GM10248 (cell line): Measurements from ENCODE around the gene GNS.
A peak's percentile ranks its signal among the peaks of the same experiment; 100 is the strongest.

Experiments used
- CTCF ChIA-PET: fragments of 300-600 bp; sonication (Branson Sonifier 250); formaldehyde crosslinking; extraction: SDS; loops from one replicate; lab custom pipeline; 2021; ENCODE audit warnings: antibody characterized with exemption; lab: Yijun Ruan, JAX
- POLR2A ChIA-PET: fragments of 350-650 bp; sonication (Branson Sonifier 250); formaldehyde crosslinking; extraction: SDS; loops from one replicate; lab custom pipeline; 2020; ENCODE audit warnings: antibody characterized with exemption; lab: Yijun Ruan, JAX
- DNase-seq: peaks from one replicate; pipeline ENCODE4 v3.0.0; 2012; ENCODE audit errors: extremely low spot score
- TF ChIP-seq, protein P1 (sequence below): IDR thresholded peaks from 2 replicates; pipeline ENCODE4 v1.5.1; 2012; ENCODE audit warnings: mild to moderate bottlenecking, low read depth; ENCODE audit errors: extremely low read depth, missing control alignments, control extremely low read depth

The GNS gene

DNA sequence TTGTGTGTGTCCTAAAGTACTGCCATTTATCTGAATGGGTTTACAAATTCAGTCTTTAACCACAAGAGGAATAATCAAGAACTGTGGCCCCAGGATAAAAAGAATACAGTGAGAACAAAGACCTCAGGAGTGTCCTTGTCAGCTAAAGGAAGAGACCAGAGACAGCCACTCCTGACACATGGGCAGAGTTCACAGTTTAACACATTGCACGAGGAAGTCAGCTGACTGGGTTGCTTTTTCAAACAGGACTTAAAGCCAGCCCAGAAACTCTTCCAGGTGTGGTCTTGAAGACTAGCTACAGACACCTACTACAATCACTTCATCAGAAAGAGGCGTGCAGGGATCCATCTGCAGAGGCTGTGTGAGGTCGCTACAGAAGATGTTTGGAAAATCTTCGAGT, 42.8 kb downstream of the GNS start:
- ChIA-PET POLR2A (interaction anchor here (0.7 kb wide), 1 partner anchor 107 kb away, joined by 3 read pairs; no protein-coding TSS in a partner anchor), CTCF (interaction anchor here (0.8 to 2.8 kb wide), 7 partner anchors 9 to 167 kb away, joined by 3 to 13 read pairs (median 4); no protein-coding TSS in a partner anchor)
- no peak for DNase-seq
- TF ChIP-seq, protein P1, sequence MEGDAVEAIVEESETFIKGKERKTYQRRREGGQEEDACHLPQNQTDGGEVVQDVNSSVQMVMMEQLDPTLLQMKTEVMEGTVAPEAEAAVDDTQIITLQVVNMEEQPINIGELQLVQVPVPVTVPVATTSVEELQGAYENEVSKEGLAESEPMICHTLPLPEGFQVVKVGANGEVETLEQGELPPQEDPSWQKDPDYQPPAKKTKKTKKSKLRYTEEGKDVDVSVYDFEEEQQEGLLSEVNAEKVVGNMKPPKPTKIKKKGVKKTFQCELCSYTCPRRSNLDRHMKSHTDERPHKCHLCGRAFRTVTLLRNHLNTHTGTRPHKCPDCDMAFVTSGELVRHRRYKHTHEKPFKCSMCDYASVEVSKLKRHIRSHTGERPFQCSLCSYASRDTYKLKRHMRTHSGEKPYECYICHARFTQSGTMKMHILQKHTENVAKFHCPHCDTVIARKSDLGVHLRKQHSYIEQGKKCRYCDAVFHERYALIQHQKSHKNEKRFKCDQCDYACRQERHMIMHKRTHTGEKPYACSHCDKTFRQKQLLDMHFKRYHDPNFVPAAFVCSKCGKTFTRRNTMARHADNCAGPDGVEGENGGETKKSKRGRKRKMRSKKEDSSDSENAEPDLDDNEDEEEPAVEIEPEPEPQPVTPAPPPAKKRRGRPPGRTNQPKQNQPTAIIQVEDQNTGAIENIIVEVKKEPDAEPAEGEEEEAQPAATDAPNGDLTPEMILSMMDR: no peak

DNA sequence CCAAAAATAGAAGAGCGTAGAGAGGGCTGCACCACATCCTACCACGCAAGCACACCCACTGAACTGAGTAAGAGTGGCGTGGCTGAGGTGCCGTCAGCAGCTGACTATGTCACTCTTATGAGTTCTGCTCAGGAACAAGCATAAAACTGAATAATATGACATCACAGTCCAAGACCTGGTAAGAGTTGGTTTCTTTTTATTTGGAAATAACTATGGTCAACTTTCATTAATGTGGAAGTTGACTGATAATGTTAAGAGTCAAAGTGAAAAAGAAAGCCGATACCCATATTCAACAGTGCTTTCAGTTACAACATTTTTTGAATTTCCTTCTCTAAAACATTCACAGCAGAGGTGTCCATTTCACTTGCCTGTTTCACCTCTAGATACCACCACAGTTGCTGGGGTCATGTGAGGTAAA, 44.6 kb downstream of the GNS start:
- ChIA-PET POLR2A (no interaction called here), CTCF (interaction anchor here (1.0 to 2.8 kb wide), 6 partner anchors 8 to 165 kb away, joined by 3 to 13 read pairs (median 5); no protein-coding TSS in a partner anchor)
- peak; percentile 26 for DNase-seq
- TF ChIP-seq, protein P1: no peak

DNA sequence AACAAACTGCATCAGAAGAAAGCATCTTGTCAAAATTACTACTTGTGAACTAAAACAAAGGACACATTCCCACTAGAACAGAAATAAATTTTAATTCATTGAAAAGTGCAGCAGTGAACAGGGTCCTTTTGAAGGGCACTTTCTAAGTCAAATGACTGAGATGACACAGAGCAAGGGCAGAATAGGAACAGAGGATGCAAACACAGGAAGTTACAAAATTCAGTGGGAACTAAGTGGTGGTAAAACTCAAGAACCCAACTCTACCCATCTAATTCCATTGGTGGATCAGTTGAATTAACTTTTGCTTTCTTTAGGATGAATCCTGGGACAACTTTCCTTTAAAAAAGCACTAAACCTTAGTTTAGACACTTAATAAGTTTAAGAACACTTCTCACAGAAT, 45.8 kb downstream of the GNS start:
- ChIA-PET POLR2A (no interaction called here), CTCF (interaction anchor here (1.6 to 1.9 kb wide), 2 partner anchors 16 to 164 kb away, joined by 6 to 7 read pairs; no protein-coding TSS in a partner anchor)
- TF ChIP-seq, protein P1: no peak
- DNase-seq: no peak

DNA sequence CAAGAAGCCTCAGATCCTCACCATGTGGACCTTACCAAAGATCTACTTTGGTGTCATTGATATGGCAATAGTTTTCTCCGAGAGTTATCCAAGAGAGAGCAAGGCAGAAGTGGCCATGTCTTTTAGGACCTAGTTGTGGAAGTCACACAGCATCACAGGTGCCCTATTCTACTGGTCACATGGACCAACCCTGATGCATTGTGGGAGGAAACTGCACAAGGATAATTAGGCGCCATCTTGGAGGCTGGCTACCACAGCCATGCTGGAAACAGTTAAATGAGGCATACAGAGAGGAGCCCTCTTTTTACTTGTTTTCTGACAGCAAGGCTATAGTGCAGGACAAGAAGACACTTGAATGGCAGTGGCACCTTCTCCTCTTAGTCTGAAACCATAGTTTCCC, 49.8 kb downstream of the GNS start:
- ChIA-PET CTCF (interaction anchor here (0.8 to 4.1 kb wide), 3 partner anchors 9 to 119 kb away, joined by 3 to 32 read pairs (median 6); no protein-coding TSS in a partner anchor), POLR2A (no interaction called here)
- TF ChIP-seq, protein P1: no peak
- no peak for DNase-seq

DNA sequence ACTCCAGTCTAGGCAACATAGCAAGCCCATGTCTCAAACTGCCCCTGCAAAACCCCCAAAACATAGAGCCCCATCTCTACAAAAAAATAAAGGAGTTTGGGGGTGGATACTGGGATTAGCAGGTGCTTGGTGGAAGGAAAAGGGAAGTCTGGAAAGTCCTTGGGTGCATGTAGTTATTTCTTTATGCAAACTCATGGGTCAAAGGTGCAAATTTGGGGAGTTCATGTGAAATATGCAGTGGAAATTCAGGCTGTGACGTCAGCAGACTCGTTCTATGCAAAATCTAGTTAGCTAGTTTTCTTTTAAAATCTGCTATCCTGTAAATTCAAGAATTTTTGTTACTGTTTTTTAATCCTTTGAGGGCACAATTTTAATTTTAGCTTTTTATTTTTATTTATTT, 51.3 kb downstream of the GNS start:
- TF ChIP-seq, protein P1: no peak
- POLR2A ChIA-PET: no interaction called here
- DNase-seq: no peak
- CTCF ChIA-PET: interaction anchor here (1.1 to 4.1 kb wide), 5 partner anchors 11 to 159 kb away, joined by 3 to 32 read pairs (median 16); no protein-coding TSS in a partner anchor

DNA sequence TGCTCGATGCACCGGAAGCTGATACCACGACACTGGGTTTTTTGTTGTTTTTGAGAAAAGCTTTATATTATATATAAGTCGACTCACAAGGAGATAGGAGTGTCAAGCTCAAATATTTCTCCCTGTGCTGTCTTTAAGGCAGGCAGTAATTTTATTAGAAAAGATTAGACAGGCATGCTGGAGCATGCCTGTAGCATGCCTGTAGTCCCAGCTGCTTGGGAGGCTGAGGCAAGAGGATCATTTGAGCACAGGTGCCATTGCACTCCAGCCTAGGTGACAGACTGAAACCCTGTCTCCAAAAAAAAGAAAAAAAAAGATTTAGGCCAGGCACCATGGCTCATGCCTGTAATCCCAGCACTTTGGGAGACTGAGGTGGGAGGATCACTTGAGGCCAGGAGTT, 51.8 kb downstream of the GNS start:
- DNase-seq: no peak
- POLR2A ChIA-PET: no interaction called here
- TF ChIP-seq, protein P1: no peak
- CTCF ChIA-PET: interaction anchor here (0.6 to 4.1 kb wide), 8 partner anchors 10 to 158 kb away, joined by 3 to 32 read pairs (median 4); no protein-coding TSS in a partner anchor

DNA sequence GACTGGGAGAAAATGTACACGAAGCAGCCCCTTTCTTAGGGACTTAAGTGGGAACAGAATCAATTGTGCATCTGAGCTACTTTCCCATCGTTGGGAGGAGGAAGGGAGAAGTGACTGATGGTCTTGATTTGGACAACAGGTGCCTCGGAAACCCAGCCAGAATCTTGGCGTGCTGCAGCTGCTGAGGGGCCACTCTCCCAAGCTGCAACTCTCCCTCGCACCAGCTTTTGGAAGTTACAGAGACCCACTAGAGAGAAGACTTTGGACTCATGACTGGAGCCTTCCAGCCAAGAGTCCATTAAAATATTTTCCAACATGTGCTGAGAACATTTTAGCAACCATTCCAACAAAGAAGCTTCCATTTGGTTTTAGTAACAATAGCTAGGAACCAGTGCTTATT, 52.3 kb downstream of the GNS start:
- TF ChIP-seq, protein P1: no peak
- ChIA-PET POLR2A (interaction anchor here (0.5 kb wide), 1 partner anchor 10 kb away, joined by 5 read pairs; no protein-coding TSS in a partner anchor), CTCF (interaction anchor here (0.6 to 4.1 kb wide), 10 partner anchors 8 to 158 kb away, joined by 3 to 32 read pairs (median 4); no protein-coding TSS in a partner anchor)
- no peak for DNase-seq
